ENCODE measurements around the gene MLEC. TPM values are rescaled to one million over a fixed set of nuclear protein-coding genes. Genes with fewer than 3 reads are reported as not detected.
A peak's percentile ranks its signal among the peaks of the same experiment; 100 is the strongest.
"Not testable (repeated sequence)": the region's sequence is repeated elsewhere in the genome, so short reads cannot be mapped to it uniquely, and the experiment has no call there.

The MLEC gene
- total RNA-seq, 2 donors from 2014 or later = 92.5 to 132 TPM

GRCh38 chr12:120711411-120711810 lies 24.5 kb downstream of the MLEC start:
- intact Hi-C loops (cut with DNase I) = loop anchor here (2.0 to 5.0 kb wide), 4 partner anchors 25 to 129 kb away; partner anchors contain the start of genes MLEC (in 1 of the 2) and POP5 (in 1 of the 2)

DNA sequence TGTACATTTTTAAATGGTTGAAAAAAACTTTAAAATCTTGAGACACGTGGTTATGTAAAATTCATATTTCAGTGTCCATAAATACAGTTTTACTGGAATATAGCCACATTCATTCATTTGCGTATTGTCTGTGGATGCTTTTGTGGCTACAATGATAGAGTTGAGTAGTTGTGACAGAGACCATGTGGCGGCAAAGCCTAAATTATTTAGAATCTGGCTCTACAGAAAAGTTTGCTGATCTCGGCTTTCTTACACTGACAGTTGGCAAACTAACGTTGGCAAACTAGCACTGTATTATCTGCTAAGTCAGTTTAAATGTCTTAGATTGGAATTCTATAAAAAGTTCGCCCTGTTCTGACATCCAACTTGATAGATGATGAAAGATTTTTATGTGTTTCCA lies 25.7 kb downstream of the MLEC start:
- intact Hi-C loops (cut with DNase I) = loop anchor here (5.0 kb wide), 3 partner anchors 65 to 130 kb away; partner anchors contain the start of gene POP5 (in 1 of the 2)
- no peak for DNase-seq (ENCODE audit: low spot score)

More at GRCh38 chr12:120711411-120711810, 24.5 kb downstream of the MLEC start:
- DNase-seq (ENCODE audit: low spot score) = no peak

DNA sequence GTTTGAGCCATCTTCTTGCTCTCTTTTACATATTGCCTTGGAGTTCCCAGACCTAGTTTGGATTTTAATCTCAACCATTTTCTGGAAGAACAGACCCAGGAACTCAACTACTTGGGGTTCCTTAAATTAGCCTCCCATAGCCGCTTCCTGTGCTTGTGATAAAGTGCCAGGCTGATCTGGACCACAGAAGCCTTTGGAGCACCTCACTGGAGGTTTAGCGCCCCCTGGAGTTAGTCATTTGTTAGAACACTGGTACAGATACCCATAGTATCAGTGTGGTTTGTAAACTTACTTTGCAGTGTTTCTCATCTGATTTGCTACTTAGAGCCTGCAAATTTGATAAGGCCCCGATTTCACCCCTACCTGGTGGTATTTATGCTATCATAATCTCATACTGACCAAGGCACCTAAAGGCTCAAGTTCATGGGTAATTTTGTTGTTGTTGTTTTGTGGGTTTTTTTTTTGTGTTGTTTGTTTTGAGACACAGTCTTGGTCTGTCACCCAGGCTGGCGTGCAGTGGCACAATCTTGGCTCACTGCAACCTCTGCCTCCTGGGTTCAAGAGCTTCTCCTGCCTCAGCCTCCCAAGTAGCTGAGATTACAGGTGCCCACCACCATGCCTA lies 27.0 kb downstream of the MLEC start:
- DNase-seq (ENCODE audit: low spot score) = no peak
- intact Hi-C loops (cut with DNase I) = loop anchor here (5.0 kb wide), 3 partner anchors 67 to 132 kb away; partner anchors contain the start of gene POP5 (in 1 of the 2)

DNA sequence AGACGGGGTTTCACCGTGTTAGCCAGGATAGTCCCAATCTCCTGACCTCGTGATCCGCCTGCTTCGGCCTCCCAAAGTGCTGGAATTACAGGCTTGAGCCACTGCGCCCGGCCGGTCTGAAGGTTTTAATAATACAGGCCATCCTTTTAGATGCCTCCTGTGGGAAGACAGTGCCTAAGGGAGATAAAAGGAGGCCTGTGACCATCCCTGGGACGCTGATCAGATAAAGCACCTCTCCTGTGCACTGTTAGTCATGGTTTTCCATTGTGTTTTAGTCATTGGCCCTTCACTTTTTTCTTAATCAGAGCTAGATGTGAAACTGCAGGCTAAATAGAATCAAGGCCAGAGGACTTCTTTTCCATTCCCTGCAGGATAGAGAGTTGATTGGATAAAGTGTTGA lies 31.1 kb downstream of the MLEC start:
- intact Hi-C loops (cut with DNase I) = no loop called here
- DNase-seq (ENCODE audit: low spot score) = no peak

DNA sequence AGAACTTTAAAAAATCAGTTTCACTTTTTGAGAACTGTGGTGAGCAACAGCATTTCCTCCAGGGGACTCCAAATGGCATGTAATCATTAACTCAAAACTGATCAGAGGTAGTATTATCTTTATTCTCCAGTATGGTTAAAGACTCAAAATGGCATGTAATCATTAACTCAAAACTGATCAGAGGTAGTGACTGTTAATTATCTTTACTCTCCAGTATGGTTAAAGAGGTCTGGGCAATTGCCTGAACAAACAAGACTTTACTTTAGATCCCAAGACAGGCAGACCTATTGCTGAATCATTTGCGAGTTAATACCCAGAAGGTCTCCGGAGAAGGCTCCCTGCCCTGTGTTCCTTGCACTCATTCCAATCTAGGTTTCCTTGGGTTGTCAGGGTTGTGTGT lies 32.1 kb downstream of the MLEC start:
- intact Hi-C loops (cut with DNase I) = no loop called here
- no peak for DNase-seq (ENCODE audit: low spot score)

DNA sequence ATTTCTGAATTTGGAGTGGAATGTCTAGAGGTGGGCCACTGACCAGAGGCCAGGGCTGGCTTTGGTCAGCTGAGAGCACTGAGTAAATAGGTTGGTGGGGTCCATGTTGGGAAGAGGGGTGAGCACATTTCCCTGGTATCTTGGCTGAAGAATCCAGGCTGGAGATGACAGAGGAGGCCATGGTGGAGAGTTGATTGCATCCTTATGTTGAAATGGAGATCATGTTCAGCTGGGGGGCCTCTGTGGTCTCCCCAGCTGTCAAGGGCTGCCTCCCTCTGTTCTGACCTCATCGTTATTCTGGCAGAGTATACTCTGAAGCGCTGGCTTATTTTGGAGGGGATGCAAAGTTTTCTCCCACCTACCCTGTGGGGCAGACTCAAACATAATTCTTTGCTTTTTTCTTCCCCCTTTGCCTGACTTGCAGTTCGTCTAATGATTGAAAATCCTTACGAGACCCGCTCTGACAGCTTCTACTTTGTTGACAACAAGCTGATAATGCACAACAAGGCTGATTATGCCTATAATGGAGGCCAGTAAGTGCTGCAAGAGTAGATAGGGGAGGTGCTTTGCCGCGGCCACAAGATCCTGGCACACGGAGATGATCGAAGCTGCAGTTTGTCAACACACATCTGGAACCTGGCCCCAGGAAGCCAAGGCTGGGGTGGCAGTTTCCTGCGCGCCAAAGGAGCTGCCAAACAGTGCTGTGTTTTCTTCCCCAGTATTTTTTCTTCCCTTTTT lies 32.7 kb downstream of the MLEC start:
- intact Hi-C loops (cut with DNase I) = no loop called here
- DNase-seq (ENCODE audit: low spot score) = no peak

DNA sequence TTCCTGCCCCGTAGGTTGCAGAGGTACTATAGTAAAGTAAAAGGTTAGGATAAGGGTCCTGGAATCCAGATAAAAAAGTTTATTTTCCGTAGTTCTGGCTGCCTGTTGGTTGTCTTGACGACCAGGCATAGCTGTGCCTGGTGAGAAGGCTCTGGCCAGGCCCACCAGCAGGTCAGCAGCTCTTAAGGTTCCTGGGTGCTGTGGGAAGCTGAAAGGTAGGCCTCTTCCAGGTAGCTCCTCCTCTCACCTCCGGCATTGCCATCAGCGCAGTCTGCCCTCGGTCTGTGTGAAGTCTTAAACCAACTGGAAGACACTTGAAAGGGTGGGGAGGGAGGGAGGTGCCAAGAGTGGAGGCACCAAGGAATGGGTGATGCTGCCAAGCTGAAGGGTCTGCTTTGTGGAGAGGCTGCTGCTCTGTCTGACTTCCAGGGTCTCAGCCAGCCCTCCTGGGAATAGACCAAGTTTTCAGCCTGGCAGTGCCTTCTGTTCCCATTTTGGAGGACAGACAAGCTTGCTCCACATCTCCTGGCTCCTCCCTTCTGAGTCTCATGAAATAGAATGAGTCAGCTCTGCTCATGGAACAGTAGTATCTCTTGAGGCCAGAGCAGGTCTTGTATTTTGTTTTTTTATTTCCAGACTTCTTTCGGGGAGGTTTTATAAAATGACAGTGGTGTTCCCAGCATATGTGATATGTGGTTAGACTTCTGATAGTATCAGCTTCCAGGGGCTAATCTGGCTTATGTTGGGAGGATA lies 33.5 kb downstream of the MLEC start:
- DNase-seq (ENCODE audit: low spot score) = no peak
- intact Hi-C loops (cut with DNase I) = no loop called here

DNA sequence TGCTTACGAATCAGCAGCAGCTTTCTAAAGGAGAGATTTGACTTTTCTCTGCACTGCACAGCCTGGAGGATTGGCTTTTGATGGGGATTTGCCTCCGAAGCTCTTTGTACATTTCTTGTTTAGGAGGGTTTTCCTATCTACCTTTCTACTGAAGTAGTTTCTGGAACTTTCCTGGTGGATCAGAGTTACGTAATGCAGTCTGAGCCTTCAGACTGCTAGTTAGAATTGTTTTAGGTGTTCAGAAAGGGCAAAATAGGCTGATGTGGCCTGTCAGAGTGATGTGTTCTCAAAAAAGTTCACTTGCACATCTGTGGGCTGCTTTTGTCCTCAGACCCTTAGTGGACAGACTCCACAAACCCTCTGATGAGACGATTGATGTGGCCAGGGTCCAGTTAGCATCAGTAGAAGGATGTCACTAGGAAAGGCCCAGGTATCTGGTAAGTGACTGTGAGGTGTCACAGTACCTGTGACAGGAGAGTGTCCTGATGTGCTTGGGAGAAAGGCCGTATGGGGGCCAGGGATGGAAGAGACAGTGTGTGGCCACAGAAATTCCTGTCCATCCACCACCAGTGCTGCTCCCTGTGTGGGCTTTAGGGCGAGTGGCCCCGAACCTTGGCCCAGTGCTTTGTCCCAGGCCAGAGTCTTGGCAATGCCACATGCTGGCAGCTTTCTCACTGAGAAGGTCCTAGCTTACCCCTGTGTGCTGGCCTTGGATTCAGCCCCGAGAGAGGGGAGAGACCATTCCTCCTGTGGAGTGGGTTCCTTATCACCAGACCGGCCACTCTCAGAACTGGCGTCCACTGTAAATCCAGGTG lies 34.2 kb downstream of the MLEC start:
- DNase-seq (ENCODE audit: low spot score) = no peak
- intact Hi-C loops (cut with DNase I) = no loop called here

GRCh38 chr12:120721866-120722265 lies 34.9 kb downstream of the MLEC start:
- intact Hi-C loops (cut with DNase I) = no loop called here
- DNase-seq (ENCODE audit: low spot score) = no peak

- no peak for DNase-seq (ENCODE audit: low spot score)
- intact Hi-C loops (cut with DNase I) = no loop called here
Measured at GRCh38 chr12:120722784-120723183, 35.8 kb downstream of the MLEC start.

DNA sequence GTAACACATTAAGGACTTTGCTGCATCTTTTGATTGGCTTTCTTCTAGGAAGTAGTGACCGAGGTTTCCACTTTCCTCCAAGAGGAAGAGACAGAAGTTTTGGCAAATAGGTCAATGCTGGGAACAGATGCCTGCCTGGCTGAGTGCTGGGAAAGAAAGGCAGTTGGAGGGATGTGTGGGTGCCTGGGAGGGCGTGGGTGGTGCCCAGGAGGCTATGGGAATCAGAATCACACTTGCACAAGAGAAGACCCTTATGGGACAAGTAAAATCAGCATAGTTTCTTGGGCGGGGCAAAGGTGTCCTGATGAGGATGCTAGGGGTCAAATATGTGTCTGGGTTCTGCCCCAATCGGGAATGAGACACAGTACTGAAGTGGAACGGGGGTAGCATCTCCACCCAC lies 37.8 kb downstream of the MLEC start:
- intact Hi-C loops (cut with DNase I) = no loop called here
- no peak for DNase-seq (ENCODE audit: low spot score)

- intact Hi-C loops (cut with DNase I) = no loop called here
- DNase-seq (ENCODE audit: low spot score) = no peak
Measured at GRCh38 chr12:120725151-120725658, 38.3 kb downstream of the MLEC start.

DNA sequence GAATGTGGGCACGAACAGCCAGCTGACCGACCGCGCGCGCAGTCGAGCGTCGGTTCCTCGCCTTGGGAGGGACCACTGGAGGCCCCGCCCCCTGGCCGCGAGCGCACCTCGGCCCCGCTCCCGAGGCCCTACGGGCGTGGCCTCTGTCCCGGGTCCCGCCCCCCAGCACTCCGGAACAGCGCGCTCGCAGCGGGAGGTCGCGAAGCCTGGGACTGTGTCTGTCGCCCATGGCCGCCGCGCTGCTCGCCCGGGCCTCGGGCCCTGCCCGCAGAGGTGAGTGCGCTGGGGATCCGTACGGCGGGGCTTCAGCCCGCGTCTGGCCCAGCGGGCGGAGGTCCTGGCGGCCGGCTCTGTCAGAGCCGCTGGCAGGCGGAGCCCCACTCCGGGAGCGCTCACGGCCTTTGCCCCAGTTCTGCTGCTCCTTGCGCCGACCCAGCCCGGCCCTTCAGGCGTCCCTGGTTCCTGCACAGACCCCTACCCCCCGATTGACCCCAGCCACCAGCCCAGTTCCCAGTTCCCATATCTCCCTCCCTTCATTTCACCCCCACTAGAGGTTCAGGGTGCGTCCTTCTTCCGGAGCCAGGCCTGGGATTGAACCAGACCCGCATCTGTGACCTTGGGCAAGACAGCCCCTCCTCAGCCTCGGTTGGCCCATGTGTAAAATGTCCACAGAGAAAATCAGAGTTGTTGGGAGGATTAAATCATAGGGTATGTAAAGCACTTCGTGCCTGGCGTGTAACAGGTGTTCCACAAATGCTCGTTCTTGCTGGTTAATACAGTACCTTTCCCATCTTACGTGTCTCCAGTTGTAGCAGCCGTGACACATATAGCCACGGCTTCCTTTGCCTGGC lies 38.9 kb downstream of the MLEC start, which contains the start of gene ACADS:
Gene ACADS (plus strand): TSS at position 168 of the 851 bp plus-strand sequence. CDS start 60 bp downstream, at position 228.
- DNase-seq (ENCODE audit: low spot score) = peak; percentile 96
- intact Hi-C loops (cut with DNase I) = no loop called here

DNA sequence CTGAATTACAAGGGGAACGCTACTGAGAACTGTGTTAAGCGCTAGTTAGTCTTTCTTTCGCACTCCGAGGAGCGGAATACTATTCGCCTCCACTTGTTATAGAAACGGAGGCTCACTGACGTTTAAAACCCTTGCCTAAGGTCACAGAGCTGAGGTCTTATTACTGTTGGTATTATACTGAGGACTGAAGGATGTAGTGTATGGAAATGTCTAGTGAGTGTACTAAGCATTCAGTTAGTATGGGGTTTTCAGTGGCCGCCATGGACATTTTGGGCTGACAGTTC lies 39.5 kb downstream of the MLEC start:
- DNase-seq (ENCODE audit: low spot score) = no peak
- intact Hi-C loops (cut with DNase I) = no loop called here

GRCh38 chr12:120726961-120727360 lies 40.0 kb downstream of the MLEC start:
- no peak for DNase-seq (ENCODE audit: low spot score)
- intact Hi-C loops (cut with DNase I) = no loop called here

- intact Hi-C loops (cut with DNase I) = not testable (repeated sequence)
- DNase-seq (ENCODE audit: low spot score) = peak; percentile 37
Measured at GRCh38 chr12:120732198-120732597, 45.2 kb downstream of the MLEC start.

- intact Hi-C loops (cut with DNase I) = no loop called here
Measured at GRCh38 chr12:120733574-120733973, 46.6 kb downstream of the MLEC start.

GRCh38 chr12:120734210-120734609 lies 47.3 kb downstream of the MLEC start:
- intact Hi-C loops (cut with DNase I) = no loop called here

More at GRCh38 chr12:120733574-120733973, 46.6 kb downstream of the MLEC start:
- no peak for DNase-seq (ENCODE audit: low spot score)

More at GRCh38 chr12:120734210-120734609, 47.3 kb downstream of the MLEC start:
- peak; percentile 64 for DNase-seq (ENCODE audit: low spot score)

Measured in posterior vena cava (tissue), 2 donors.